ENCODE measurements around the gene NDUFB10.

Gene NDUFB10

DNA sequence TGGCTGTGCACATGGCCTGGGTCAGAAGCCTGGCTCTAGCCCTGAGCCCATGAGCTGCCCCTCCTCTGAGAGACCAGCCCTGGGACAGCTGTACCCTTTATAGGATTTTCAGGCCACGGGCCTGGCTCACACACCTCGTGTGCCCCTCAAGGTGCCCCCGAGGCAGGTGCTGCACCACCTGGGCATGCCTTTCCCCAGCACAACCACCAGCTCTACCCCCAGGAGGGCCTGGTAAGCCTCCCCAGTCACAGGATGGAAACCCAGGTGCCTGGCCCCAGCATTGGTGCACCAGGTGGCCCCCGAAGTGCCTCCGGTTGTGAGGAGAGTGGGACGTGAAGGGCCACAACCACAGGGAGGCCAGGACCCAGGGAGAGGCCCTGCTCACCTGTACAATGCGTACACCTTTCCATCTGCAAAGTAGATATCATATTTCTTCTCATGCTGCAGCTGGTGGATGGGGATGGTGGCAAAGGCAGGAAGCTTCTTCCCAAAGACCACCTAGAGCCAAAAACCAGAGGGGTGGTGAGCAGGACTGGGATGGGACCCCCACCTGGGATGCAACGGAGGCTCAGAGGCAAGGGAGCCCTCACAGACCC lies 44.0 kb downstream of the NDUFB10 start:
- 85% methylated on average over 5 of the region's 8 CpGs for WGBS (ENCODE audit: insufficient coverage)
- Histone ChIP-seq H3K36me3 (ENCODE audit: control insufficient read depth in 4 of 4, insufficient read depth in 4 of 4, low read length in 3 of 4) (peaks cover 0 to 73% (median 42%) of the 10 kb centered on the region in 4 experiments), H3K4me3 (ENCODE audit: control insufficient read depth in 1 of 7, extremely low read depth in 1 of 7, insufficient read depth in 4 of 7, low read depth in 2 of 7, low read length in 6 of 7) (no peak overlapping the region), H3K27me3 (replicated peaks in 2 of 5; ENCODE audit: control insufficient read depth in 4 of 5, insufficient read depth in 5 of 5, low read length in 4 of 5) (no peaks in the 10 kb centered on the region), H3K27ac (ENCODE audit: insufficient read depth in 1 of 2, low read depth in 1 of 2, low read length in 2 of 2, poor library complexity in 1 of 2, severe bottlenecking in 2 of 2) (no peak overlapping the region), H3K4me1 (ENCODE audit: control extremely low read depth in 1 of 4, control insufficient read depth in 4 of 4, insufficient read depth in 4 of 4, low read length in 3 of 4) (peaks cover 0 to 51% (median 47%) of the 10 kb centered on the region in 4 experiments), H3K9me3 (ENCODE audit: control extremely low read depth in 1 of 5, control insufficient read depth in 4 of 5, insufficient read depth in 2 of 5, low read depth in 1 of 5, low read length in 4 of 5) (no peaks in the 10 kb centered on the region)
- POLR2A ChIA-PET, result interaction anchor here (1.7 to 3.4 kb wide), 2 partner anchors 39 to 151 kb away, joined by 5 to 15 read pairs; partner anchors contain the start of genes RPS2 and TRAF7
- CTCF ChIA-PET, result interaction anchor here (0.7 to 6.9 kb wide), 18 partner anchors 7 to 150 kb away, joined by 3 to 80 read pairs (median 6); partner anchors contain the start of genes GFER, NTHL1, RAB26 and TRAF7
- no peak for DNase-seq

DNA sequence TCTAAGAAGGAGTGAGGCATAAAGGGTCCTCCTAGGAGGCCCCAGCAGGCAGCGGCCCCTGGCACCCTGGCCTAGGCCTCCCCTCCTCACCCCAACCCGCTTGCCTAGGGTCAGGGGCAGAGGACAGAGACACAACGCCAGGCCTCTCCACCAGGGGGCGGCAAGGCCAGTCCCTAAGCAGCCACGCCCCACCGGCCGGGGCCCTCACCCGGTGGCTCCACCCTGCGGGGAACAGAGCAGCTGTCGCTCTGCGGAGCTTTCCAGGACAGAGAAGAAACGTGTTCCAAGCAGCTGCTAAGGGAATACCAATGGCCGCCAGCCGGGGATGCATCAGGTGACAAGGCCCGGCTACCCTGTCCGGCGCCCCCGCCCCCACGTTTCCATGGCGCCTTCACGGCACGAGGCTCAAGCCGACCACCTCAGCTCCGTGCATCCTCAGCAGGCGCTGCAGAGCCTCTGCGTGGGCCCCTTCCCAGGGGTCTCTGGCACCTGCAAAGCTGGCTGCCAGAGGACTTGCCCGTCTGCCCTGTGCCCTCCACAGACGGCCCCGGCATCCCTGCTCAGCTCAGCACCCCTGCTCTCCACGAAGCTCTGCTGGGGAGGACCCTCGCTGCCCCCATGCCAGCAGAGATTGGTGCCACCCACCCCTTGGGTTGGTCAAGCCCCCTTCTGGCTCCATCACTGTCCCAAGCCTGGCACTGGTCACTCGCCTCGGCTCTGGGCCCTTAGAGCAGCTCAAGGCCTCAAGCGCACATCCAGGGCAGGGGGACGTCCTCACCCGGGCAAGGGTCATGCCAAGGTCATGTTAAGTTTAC lies 44.7 kb downstream of the NDUFB10 start:
- H3K27ac ChIP-seq (ENCODE audit: insufficient read depth in 1 of 2, low read depth in 1 of 2, low read length in 2 of 2, poor library complexity in 1 of 2, severe bottlenecking in 2 of 2), result no peak overlapping the region
- 39% methylated on average over 35 of the region's 36 CpGs for WGBS (ENCODE audit: insufficient coverage)

DNA sequence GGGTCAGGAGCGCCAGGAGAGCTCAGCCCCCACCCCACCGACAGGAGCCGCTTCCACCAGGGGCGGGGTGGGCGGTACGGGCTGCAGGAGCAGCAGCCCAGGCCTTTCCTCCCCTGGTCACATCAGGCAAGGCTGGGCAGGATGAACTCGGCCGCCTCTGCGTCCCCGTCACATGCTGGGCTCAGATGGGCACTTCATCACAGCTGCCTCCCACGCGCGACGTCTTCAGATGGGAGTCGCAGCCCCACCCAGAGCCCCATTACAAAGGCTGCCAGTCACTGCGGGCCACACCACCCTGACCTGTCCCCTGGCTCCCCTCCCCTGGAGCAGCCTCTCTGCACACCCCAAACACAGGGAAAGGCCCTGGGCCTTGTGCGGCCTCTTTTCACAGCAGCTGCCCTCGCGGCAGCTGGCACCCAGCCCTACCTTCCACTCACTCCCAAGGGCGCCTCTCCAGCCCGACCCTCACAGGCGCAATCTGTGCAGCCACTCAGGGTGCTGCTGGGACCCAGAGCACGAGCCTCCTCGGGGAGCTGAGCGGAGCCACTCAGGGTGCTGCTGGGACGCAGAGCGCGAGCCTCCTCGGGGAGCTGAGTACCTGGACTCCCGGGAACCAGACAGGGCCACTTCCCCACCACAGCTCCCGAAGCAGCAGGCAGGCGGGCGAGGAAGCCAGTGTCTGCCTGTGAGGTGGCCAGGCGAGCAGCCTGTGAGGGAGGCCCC lies 45.6 kb downstream of the NDUFB10 start:
- DNase-seq, result no peak
- CTCF ChIA-PET, result interaction anchor here (0.6 to 6.9 kb wide), 26 partner anchors 9 to 511 kb away, joined by 3 to 80 read pairs (median 4); partner anchors contain the start of genes GFER, NOXO1, NPW and NTHL1
- 60% methylated on average over 28 of the region's 34 CpGs for WGBS (ENCODE audit: insufficient coverage)

More for the DNA sequence above, 44.7 kb downstream of the NDUFB10 start:
- peak; percentile 87 to 92 (median 88) for DNase-seq
- Histone ChIP-seq H3K4me3 (ENCODE audit: control insufficient read depth in 1 of 7, extremely low read depth in 1 of 7, insufficient read depth in 4 of 7, low read depth in 2 of 7, low read length in 6 of 7) (peak overlapping the region in 4 of 7 experiments; percentile 6 to 62 (median 44)), H3K4me1 (ENCODE audit: control extremely low read depth in 1 of 4, control insufficient read depth in 4 of 4, insufficient read depth in 4 of 4, low read length in 3 of 4) (peaks cover 0 to 58% (median 52%) of the 10 kb centered on the region in 4 experiments), H3K9me3 (ENCODE audit: control extremely low read depth in 1 of 5, control insufficient read depth in 4 of 5, insufficient read depth in 2 of 5, low read depth in 1 of 5, low read length in 4 of 5) (no peaks in the 10 kb centered on the region), H3K36me3 (ENCODE audit: control insufficient read depth in 4 of 4, insufficient read depth in 4 of 4, low read length in 3 of 4) (peaks cover 0 to 67% (median 37%) of the 10 kb centered on the region in 4 experiments), H3K27me3 (replicated peaks in 2 of 5; ENCODE audit: control insufficient read depth in 4 of 5, insufficient read depth in 5 of 5, low read length in 4 of 5) (no peaks in the 10 kb centered on the region)
- CTCF ChIA-PET, result interaction anchor here (0.7 to 6.9 kb wide), 29 partner anchors 8 to 512 kb away, joined by 3 to 80 read pairs (median 4); partner anchors contain the start of genes GFER, NOXO1, NPW and NTHL1
- POLR2A ChIA-PET, result interaction anchor here (1.7 to 3.4 kb wide), 2 partner anchors 39 to 150 kb away, joined by 5 to 15 read pairs; partner anchors contain the start of genes RPS2 and TRAF7

DNA sequence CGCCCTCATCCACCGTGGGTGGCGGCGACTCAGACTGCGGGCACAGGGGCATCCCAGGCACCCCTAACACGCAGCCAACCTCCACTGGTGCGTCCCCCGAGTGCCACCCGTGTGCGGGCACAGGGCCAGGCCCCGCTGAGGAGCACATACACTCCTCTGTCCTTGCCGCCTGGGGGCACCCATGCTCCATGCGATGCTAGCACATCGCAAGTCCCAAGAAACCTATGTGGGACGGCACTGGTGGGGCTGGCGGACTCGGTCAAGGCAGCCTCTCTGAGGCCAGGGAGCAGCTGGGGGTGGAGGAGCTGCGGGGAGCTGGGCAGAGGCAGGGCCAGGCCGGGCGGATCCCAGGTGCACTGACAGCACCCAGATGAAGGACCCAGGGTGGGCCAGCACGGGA lies 46.3 kb downstream of the NDUFB10 start:
- Histone ChIP-seq H3K27me3 (replicated peaks in 2 of 5; ENCODE audit: control insufficient read depth in 4 of 5, insufficient read depth in 5 of 5, low read length in 4 of 5) (no peaks in the 10 kb centered on the region), H3K27ac (ENCODE audit: insufficient read depth in 1 of 2, low read depth in 1 of 2, low read length in 2 of 2, poor library complexity in 1 of 2, severe bottlenecking in 2 of 2) (peak overlapping the region in 1 of 2 experiments; percentile 91), H3K9me3 (ENCODE audit: control extremely low read depth in 1 of 5, control insufficient read depth in 4 of 5, insufficient read depth in 2 of 5, low read depth in 1 of 5, low read length in 4 of 5) (no peaks in the 10 kb centered on the region), H3K4me1 (ENCODE audit: control extremely low read depth in 1 of 4, control insufficient read depth in 4 of 4, insufficient read depth in 4 of 4, low read length in 3 of 4) (peaks cover 7 to 69% (median 62%) of the 10 kb centered on the region in 4 experiments), H3K4me3 (ENCODE audit: control insufficient read depth in 1 of 7, extremely low read depth in 1 of 7, insufficient read depth in 4 of 7, low read depth in 2 of 7, low read length in 6 of 7) (peak overlapping the region in 4 of 7 experiments; percentile 19 to 65 (median 48)), H3K36me3 (ENCODE audit: control insufficient read depth in 4 of 4, insufficient read depth in 4 of 4, low read length in 3 of 4) (peaks cover 0 to 51% (median 25%) of the 10 kb centered on the region in 4 experiments)
- ChIA-PET CTCF (interaction anchor here (0.6 to 6.9 kb wide), 18 partner anchors 9 to 511 kb away, joined by 3 to 80 read pairs (median 4); partner anchors contain the start of genes NPW, RAB26 and TRAF7), POLR2A (interaction anchor here (3.4 kb wide), 1 partner anchor 149 kb away, joined by 15 read pairs; the partner anchor contains the start of gene TRAF7)
- peak; percentile 86 to 92 (median 91) for DNase-seq
- WGBS (ENCODE audit: insufficient coverage), result 20% methylated on average over 13 of the region's 21 CpGs

More for the DNA sequence above, 45.6 kb downstream of the NDUFB10 start:
- H3K4me3 ChIP-seq (ENCODE audit: control insufficient read depth in 1 of 7, extremely low read depth in 1 of 7, insufficient read depth in 4 of 7, low read depth in 2 of 7, low read length in 6 of 7), result peak overlapping the region in 4 of 7 experiments; percentile 19 to 65 (median 48)
- no peaks in the 10 kb centered on the region for H3K9me3 ChIP-seq (ENCODE audit: control extremely low read depth in 1 of 5, control insufficient read depth in 4 of 5, insufficient read depth in 2 of 5, low read depth in 1 of 5, low read length in 4 of 5)
- POLR2A ChIA-PET, result interaction anchor here (3.4 kb wide), 1 partner anchor 150 kb away, joined by 15 read pairs; the partner anchor contains the start of gene TRAF7
- peak overlapping the region in 1 of 2 experiments; percentile 43 for H3K27ac ChIP-seq (ENCODE audit: insufficient read depth in 1 of 2, low read depth in 1 of 2, low read length in 2 of 2, poor library complexity in 1 of 2, severe bottlenecking in 2 of 2)
- peaks cover 0 to 57% (median 32%) of the 10 kb centered on the region in 4 experiments for H3K36me3 ChIP-seq (ENCODE audit: control insufficient read depth in 4 of 4, insufficient read depth in 4 of 4, low read length in 3 of 4)
- H3K4me1 ChIP-seq (ENCODE audit: control extremely low read depth in 1 of 4, control insufficient read depth in 4 of 4, insufficient read depth in 4 of 4, low read length in 3 of 4), result peaks cover under 1 to 62% (median 55%) of the 10 kb centered on the region in 4 experiments
- H3K27me3 ChIP-seq (replicated peaks in 2 of 5; ENCODE audit: control insufficient read depth in 4 of 5, insufficient read depth in 5 of 5, low read length in 4 of 5), result no peaks in the 10 kb centered on the region

DNA sequence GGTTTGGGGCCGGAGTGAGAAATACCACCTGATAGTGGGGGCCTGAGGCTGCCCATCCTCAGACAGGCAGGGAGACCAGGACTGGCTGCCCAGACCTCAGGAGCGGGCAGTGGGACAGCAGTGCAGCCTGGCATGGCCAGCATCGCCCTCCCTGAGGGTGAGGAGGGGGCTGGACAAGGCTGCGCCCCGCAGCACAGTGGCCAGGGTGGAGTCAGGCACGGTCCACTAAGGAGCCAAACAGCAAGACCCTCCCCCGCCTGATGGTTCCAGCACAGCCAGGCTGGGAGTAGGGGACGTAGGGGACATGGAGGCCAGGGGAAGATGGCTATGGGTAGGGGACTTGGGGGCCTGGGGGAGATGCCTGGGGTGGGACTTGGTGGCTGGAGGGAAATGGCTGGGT lies 47.0 kb downstream of the NDUFB10 start:
- POLR2A ChIA-PET, result interaction anchor here (3.4 kb wide), 1 partner anchor 148 kb away, joined by 15 read pairs; the partner anchor contains the start of gene TRAF7
- CTCF ChIA-PET, result interaction anchor here (0.6 to 6.9 kb wide), 13 partner anchors 10 to 147 kb away, joined by 3 to 80 read pairs (median 5); partner anchors contain the start of genes NPW, RAB26 and TRAF7
- WGBS (ENCODE audit: insufficient coverage), result 97% methylated on average over 7 of the region's 8 CpGs
- H3K9me3 ChIP-seq (ENCODE audit: control extremely low read depth in 1 of 5, control insufficient read depth in 4 of 5, insufficient read depth in 2 of 5, low read depth in 1 of 5, low read length in 4 of 5), result no peaks in the 10 kb centered on the region
- peak overlapping the region; percentile 82 to 91 for H3K27ac ChIP-seq (ENCODE audit: insufficient read depth in 1 of 2, low read depth in 1 of 2, low read length in 2 of 2, poor library complexity in 1 of 2, severe bottlenecking in 2 of 2)
- peaks cover 0 to 44% (median 20%) of the 10 kb centered on the region in 4 experiments for H3K36me3 ChIP-seq (ENCODE audit: control insufficient read depth in 4 of 4, insufficient read depth in 4 of 4, low read length in 3 of 4)
- peak overlapping the region in 2 of 7 experiments; percentile 11 to 47 for H3K4me3 ChIP-seq (ENCODE audit: control insufficient read depth in 1 of 7, extremely low read depth in 1 of 7, insufficient read depth in 4 of 7, low read depth in 2 of 7, low read length in 6 of 7)
- H3K4me1 ChIP-seq (ENCODE audit: control extremely low read depth in 1 of 4, control insufficient read depth in 4 of 4, insufficient read depth in 4 of 4, low read length in 3 of 4), result peaks cover 7 to 69% (median 63%) of the 10 kb centered on the region in 4 experiments
- DNase-seq, result no peak
- H3K27me3 ChIP-seq (replicated peaks in 2 of 5; ENCODE audit: control insufficient read depth in 4 of 5, insufficient read depth in 5 of 5, low read length in 4 of 5), result no peaks in the 10 kb centered on the region
